Esophagus muscularis mucosa (tissue), 3 donors: ENCODE data around the gene WRNIP1.

Experiments
- CTCF ChIP-seq, 3 experiments: fragments of 200-600 bp in 2 of 3; fragments of 450-650 bp in 1 of 3; sonication (generic) in 2 of 3; IDR thresholded peaks; one replicate each; pipeline ENCODE4 v1.5.1; 2017 to 2019; ENCODE audit warnings: antibody characterized with exemption in 3 of 3, mild to moderate bottlenecking in 2 of 3, moderate library complexity in 1 of 3
- POLR2A ChIP-seq: fragments of 450-650 bp; IDR thresholded peaks from one replicate; pipeline ENCODE4 v1.6.1; 2017; ENCODE audit warnings: antibody characterized with exemption, moderate library complexity, mild to moderate bottlenecking, low read depth
- POLR2AphosphoS5 ChIP-seq, 2 donors: sonication (generic); formaldehyde crosslinking; IDR thresholded peaks; one replicate each; pipeline ENCODE4 v1.6.1; 2017; ENCODE audit warnings: antibody characterized with exemption in 2 of 2

- TF ChIP-seq CTCF (IDR thresholded peaks at IDR 0.05) (no peak), POLR2A (no peak), POLR2AphosphoS5 (IDR thresholded peaks at IDR 0.05) (no peak)
Observed at GRCh38 chr6:2729921-2730320, 35.3 kb upstream of the WRNIP1 start.
